C4-2B (cell line): ENCODE measurements around the gene ABHD17A.

Source experiments
- ZFX ChIP-seq: fragments of 450-650 bp; IDR thresholded peaks from 2 replicates; pipeline ENCODE4 v1.6.1; 2017
- TF ChIP-seq, protein P1 (sequence below): fragments of 450-650 bp; conservative IDR thresholded peaks from 2 replicates; pipeline ENCODE4 v1.5.1; 2017; ENCODE audit warnings: mild to moderate bottlenecking

DNA sequence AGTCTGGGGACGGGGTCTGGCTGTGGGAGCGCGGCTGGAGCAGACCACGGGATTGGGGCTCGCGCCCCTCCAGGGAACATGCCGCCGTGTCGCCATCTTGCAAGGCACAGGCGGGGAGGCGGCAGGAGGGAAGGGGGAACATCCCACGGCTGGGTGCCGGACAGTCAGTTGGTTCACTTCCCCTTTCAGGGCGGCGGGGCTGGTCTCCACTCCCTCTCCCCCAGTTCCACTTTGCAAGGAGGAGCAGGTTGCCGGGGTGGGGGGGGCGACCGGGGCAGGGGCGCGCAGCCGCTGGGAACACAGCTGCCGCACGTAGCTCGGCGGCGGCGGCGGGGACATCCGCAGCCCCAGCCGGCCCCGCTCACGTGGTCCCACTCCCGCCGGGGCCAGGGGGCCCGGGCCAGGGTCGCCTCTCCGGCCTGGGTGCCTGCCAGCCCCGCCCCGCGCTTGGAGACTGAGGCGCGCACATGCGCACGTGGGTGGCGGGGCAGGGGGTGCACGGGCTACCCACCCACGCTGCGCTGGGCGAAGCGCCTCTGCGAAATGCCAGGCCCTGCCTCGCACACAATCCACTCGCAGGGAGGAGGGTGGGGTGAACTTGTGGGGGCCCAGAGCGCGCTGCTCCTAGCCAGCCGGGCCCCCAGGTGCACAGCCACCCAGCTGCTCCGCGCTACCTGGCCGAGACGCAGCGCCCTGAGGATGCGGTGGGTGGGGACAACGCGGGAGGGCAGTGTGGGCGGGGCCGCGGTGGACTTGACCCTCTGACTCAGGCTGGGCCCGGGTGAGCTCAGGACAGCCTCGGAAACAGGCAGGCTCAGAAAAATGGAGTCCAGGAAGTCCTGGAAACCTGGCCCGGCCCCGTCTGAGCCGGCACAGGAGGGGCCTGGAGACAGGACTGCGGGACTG, 28.3 kb downstream of the ABHD17A start:
- TF ChIP-seq, protein P1, sequence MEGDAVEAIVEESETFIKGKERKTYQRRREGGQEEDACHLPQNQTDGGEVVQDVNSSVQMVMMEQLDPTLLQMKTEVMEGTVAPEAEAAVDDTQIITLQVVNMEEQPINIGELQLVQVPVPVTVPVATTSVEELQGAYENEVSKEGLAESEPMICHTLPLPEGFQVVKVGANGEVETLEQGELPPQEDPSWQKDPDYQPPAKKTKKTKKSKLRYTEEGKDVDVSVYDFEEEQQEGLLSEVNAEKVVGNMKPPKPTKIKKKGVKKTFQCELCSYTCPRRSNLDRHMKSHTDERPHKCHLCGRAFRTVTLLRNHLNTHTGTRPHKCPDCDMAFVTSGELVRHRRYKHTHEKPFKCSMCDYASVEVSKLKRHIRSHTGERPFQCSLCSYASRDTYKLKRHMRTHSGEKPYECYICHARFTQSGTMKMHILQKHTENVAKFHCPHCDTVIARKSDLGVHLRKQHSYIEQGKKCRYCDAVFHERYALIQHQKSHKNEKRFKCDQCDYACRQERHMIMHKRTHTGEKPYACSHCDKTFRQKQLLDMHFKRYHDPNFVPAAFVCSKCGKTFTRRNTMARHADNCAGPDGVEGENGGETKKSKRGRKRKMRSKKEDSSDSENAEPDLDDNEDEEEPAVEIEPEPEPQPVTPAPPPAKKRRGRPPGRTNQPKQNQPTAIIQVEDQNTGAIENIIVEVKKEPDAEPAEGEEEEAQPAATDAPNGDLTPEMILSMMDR, result no peak
- no peak for TF ChIP-seq ZFX
